ENCODE data around the gene ANKRD23. TPM values are rescaled to one million over a fixed set of nuclear protein-coding genes. Genes with fewer than 3 reads are reported as not detected.

The ANKRD23 gene
- total and polyA plus RNA-seq, 7 donors = 0.69 to 5.5 (median 3.8) TPM; not detected in 1

DNA sequence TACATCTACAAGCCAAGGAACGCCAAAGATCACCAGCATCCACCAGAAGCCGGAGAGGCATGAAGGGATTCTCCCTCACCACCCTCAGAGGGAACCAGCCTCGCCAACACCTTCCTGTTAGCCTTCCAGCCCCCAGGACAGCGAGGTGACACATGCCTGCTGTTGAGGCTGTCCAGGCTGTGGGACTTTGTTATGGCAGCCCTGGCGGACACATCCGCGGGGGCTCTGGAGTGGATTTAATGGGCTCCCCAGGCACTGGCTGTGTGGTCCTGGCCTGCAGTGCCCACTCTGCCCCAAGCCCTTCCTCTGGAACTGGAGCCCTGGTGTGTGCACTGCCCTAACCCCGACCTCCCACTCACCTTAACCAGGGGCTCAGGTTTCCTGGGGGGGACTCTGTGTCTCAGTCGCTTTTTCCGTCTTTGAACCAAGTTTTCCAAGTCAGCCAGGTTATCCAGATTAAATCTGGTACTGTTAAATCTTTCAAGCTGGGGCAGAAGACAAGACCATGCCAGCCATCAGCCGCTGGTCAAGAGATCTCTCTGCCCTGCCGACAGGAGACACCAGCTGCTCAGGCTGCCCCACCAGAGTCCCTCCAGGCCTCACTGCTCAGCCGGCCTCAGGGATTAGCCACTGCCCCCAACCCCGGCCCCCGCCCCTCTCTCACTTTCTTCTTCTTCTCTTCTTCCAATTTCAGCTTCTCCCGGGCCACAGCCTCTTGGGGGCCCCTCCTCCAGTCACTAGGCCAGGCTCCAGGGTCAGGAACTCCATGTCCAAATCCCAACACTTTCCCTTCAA lies 1.9 kb downstream of the ANKRD23 start:
- intact Hi-C loops (cut with DNase I) = no loop called here

DNA sequence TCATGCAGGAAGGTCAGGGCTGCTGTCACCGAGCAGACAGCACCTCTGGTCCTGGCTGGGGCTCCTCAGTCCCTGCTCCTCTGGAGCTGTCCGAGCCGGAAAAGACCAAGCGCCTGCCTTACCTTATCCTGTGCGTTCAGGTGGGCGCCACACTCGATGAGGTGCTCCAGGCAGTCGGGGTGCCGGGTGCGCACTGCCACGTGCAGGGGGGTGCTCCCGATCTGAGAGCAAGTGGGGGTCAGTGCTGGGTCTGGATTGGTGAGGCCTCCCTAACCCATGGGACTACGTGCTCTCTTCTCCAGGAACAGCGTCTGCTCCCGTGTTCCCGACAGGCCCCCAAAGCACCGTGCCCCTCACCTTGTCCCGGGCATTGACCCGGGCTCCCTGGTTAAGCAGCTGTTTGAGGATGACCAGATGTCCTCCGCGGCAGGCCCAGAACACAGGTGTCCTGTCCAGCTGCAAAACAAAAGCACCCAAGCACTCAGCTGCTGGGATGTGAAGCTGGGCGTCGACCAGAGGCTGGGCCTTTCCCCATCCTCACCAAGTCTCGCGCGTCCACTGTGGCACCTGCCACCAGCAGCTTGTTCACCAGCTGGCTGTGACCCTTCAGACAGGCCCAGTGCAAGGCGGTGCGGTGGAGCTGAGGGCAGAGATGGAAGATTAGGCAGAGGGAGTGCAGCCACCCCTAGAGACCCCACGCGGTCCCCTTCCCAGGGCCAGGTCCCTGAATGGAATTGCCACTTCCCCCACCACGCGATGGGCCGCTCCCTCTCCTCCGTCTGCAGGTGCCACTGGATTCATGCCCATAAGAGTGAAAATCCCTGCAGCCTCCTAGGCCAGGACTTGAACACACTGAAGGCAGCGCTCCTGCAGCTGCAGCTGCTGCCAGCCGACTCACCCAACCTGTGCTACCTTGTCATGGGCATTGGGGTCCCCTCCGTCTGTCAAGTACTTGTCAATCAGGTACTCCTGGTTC lies 3.7 kb downstream of the ANKRD23 start:
- H3K36me3 ChIP-seq = peaks cover 0 to 17% (median 0%) of the 10 kb centered on the region in 4 donors
- no peak for TF ChIP-seq EP300 (IDR thresholded peaks at IDR 0.05)
- peak in 2 of 4 donors; percentile 19 to 20 for TF ChIP-seq POLR2AphosphoS5 (IDR thresholded peaks at IDR 0.05)
- no peaks in the 10 kb centered on the region for H3K9me3 ChIP-seq
- peaks cover 0 to 12% (median 12%) of the 10 kb centered on the region in 4 donors for H3K4me1 ChIP-seq
- no peak for DNase-seq
- intact Hi-C loops (cut with DNase I) = no loop called here
- H3K4me3 ChIP-seq = peak overlapping the region in 1 of 4 donors; percentile 16
- WGBS, 2 donors = 86 to 90% methylated on average over 37 of the region's 37 CpGs
- H3K27me3 ChIP-seq = no peaks in the 10 kb centered on the region
- no peak overlapping the region for H3K27ac ChIP-seq

More for the DNA sequence above, 1.9 kb downstream of the ANKRD23 start:
- no peak overlapping the region for H3K27ac ChIP-seq
- H3K36me3 ChIP-seq = peaks cover 0 to 26% (median 0%) of the 10 kb centered on the region in 4 donors
- H3K9me3 ChIP-seq = no peaks in the 10 kb centered on the region
- no peak overlapping the region for H3K4me3 ChIP-seq
- peaks cover 0 to 12% (median 12%) of the 10 kb centered on the region in 4 donors for H3K4me1 ChIP-seq
- no peaks in the 10 kb centered on the region for H3K27me3 ChIP-seq
- 89 to 91% methylated on average over 16 of the region's 16 CpGs for WGBS, 2 donors
- no peak for DNase-seq
- TF ChIP-seq, protein P1, sequence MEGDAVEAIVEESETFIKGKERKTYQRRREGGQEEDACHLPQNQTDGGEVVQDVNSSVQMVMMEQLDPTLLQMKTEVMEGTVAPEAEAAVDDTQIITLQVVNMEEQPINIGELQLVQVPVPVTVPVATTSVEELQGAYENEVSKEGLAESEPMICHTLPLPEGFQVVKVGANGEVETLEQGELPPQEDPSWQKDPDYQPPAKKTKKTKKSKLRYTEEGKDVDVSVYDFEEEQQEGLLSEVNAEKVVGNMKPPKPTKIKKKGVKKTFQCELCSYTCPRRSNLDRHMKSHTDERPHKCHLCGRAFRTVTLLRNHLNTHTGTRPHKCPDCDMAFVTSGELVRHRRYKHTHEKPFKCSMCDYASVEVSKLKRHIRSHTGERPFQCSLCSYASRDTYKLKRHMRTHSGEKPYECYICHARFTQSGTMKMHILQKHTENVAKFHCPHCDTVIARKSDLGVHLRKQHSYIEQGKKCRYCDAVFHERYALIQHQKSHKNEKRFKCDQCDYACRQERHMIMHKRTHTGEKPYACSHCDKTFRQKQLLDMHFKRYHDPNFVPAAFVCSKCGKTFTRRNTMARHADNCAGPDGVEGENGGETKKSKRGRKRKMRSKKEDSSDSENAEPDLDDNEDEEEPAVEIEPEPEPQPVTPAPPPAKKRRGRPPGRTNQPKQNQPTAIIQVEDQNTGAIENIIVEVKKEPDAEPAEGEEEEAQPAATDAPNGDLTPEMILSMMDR (IDR thresholded peaks at IDR 0.05) = no peak
- TF ChIP-seq POLR2AphosphoS5 (IDR thresholded peaks at IDR 0.05) = peak in 2 of 4 donors; percentile 25 to 27

DNA sequence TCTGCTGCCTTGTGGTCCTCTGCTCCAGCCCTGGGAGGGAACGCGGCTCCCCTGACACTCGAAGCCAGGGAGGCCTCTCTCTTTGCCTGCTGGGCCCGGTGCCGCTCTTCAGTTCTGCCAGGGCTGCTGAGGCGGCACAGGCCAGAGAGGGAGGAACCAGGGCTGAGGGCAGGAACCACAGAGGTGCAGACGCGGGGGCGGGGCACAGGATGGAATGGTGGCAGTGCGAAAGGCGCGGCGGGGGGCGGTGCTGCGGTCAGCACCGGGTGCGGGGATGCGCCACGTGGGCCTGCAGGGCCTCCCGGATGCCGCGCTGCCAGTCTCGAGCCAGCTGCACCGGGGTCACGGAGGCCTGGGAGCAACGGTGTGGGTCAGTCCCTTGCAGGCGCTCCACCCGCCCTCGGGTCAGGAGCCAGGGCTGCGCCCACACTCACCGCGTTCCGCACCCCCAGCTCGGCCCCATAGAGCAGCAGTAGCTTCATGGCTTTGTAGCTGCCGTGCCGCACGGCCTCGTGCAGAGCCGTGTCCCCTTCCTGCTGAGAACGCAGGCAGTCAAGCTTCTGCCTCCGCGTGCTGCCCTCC lies 4.4 kb downstream of the ANKRD23 start:
- H3K36me3 ChIP-seq = peaks cover 0 to 24% (median 2%) of the 10 kb centered on the region in 4 donors
- no peaks in the 10 kb centered on the region for H3K9me3 ChIP-seq
- H3K27ac ChIP-seq = no peak overlapping the region
- DNase-seq = no peak
- H3K27me3 ChIP-seq = no peaks in the 10 kb centered on the region
- peaks cover 0 to 12% (median 12%) of the 10 kb centered on the region in 4 donors for H3K4me1 ChIP-seq
- intact Hi-C loops (cut with DNase I) = no loop called here
- WGBS, 2 donors = 16 to 22% methylated on average over 42 of the region's 42 CpGs
- peak overlapping the region in 1 of 4 donors; percentile 16 for H3K4me3 ChIP-seq
- TF ChIP-seq EP300 (IDR thresholded peaks at IDR 0.05) (no peak), POLR2AphosphoS5 (IDR thresholded peaks at IDR 0.05) (peak in 1 of 4 donors; percentile 36)
- TF ChIP-seq, protein P1 (IDR thresholded peaks at IDR 0.05) = no peak

DNA sequence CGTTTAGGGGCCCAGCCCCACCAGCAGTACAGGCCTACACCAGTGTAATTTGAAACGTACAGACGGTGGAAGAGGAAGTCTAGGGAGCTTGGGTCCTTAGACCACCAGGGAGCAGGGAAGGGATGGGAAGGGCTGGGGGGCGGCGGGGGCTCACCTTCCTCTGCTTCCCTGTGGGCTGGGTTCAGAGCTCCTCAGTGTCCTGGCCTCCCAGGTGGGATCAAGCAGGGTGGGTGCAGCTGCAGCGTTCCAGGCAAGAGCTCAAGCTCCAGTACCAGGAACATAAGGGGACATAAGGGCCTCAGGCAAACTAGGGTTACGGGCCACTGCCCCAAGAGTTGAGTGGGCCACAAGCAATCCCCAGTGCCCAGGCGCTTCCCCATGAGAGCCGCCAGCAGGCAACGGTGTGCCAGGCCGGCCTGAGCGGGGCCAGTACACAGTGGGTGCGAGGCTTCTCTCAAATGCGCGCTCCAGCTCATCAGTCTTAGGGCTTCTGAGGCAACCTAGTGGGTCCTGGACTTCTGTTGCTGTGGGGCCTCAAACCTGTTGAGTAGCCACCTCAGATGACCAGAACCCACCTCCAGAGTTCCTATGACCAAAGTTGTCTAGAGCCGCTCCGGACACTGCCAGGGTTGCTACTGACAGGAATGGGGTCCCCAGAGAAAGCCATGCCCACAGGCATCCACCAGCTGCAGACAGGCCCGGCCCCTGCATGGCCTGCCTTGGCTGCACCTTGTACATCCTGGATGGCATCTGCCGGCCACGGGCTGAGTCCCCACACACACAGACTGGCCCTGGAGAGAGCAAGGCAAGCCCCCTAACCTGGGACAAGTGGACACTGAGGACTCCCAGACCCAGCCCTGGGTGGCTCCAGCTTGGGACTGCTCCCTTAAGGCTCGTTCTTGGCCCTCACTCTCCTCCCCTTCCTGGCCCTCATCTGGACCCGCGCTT lies 5.2 kb downstream of the ANKRD23 start:
- H3K27me3 ChIP-seq = no peaks in the 10 kb centered on the region
- WGBS, 2 donors = 83% methylated on average over 23 of the region's 23 CpGs
- no peak overlapping the region for H3K4me3 ChIP-seq
- intact Hi-C loops (cut with DNase I) = no loop called here
- no peaks in the 10 kb centered on the region for H3K9me3 ChIP-seq
- TF ChIP-seq POLR2A (IDR thresholded peaks at IDR 0.05) = no peak
- TF ChIP-seq, protein P1 (IDR thresholded peaks at IDR 0.05) = no peak
- no peak for TF ChIP-seq POLR2AphosphoS5 (IDR thresholded peaks at IDR 0.05)
- TF ChIP-seq EP300 (IDR thresholded peaks at IDR 0.05) = no peak
- H3K27ac ChIP-seq = no peak overlapping the region
- peaks cover 0 to 31% (median 2%) of the 10 kb centered on the region in 4 donors for H3K36me3 ChIP-seq
- peaks cover 0 to 15% (median 12%) of the 10 kb centered on the region in 4 donors for H3K4me1 ChIP-seq
- no peak for DNase-seq

All from sigmoid colon (tissue), 7 donors.